SU-DHL-6 (cell line): ENCODE results near the gene FOXO3.

Experiments
- CTCF ChIP-seq: fragments of 200-600 bp; sonication (generic); IDR thresholded peaks from one replicate; pipeline ENCODE4 v1.5.1; 2017; ENCODE audit warnings: antibody characterized with exemption, mild to moderate bottlenecking, low read length, moderate library complexity; ENCODE audit not compliant: insufficient read depth, poor library complexity, severe bottlenecking
- EZH2phosphoT487 ChIP-seq: fragments of 200-600 bp; sonication (generic), shearing (Covaris generic); conservative IDR thresholded peaks from 2 replicates; pipeline ENCODE4 v1.6.1; 2018; ENCODE audit warnings: mild to moderate bottlenecking, antibody characterized with exemption, low read length, moderate library complexity, mixed read lengths

DNA sequence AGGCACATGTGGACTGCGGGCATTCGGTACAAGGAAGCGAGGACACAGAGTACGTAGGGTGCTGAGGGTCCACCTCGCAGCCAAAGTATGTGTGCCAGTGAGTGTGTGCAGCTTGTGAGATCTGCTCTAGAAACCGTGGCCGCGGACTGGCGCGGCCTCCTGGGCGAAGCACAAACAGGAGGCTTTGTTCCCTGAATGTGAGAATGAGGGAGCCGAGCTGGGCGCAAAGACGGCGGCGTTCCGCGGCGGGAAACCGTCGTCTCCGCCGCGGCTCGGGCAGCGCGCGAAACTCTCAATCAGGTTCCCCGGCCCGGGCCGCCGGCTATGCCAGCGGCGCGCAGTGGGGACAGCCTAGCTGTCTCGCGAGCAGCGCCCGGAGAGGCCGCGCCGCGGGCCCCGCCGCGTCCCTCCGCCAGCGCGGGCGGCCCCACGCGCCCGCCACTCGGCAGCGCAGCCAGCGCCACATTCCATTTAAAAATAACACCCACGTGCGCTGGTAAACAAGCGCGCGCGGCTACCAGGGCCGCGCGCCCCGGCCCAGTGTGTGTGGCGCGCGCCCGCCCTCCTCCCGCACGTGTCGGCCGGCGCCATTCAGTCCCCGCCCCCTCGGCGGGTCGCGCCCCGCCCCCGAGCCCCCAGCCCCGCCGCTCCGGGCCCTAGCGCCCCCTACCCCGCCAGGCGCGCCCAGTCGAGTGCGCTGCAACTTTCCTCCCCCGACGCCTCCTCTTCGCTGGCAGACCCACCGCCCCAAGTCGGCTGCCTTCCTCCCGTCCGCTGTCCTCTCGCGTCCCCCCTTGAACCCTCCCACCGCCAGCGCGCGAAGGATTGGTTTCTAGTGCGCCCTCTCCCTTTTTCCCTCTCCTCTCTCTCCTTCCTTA is 3.0 kb upstream of the FOXO3 start:
- TF ChIP-seq CTCF, result no peak
- TF ChIP-seq EZH2phosphoT487, result no peak
